GM18526 (cell line): ENCODE results near the gene HSFX3.

Source experiments
- POLR2A ChIP-seq: IDR thresholded peaks from 3 replicates; pipeline ENCODE4 v1.6.1; 2011; ENCODE audit not compliant: insufficient read length; ENCODE audit errors: extremely low read depth

HSFX3 gene

GRCh38 chrX:149504226-149504914, 45.4 kb downstream of the HSFX3 start:
- TF ChIP-seq POLR2A: no peak

- no peak for TF ChIP-seq POLR2A
These were observed 50.0 kb downstream of the HSFX3 start for GRCh38 chrX:149499766-149500165.

GRCh38 chrX:149498767-149499166, 51.0 kb downstream of the HSFX3 start:
- TF ChIP-seq POLR2A: no peak
